ENCODE data around the gene DOCK9.

The DOCK9 gene

DNA sequence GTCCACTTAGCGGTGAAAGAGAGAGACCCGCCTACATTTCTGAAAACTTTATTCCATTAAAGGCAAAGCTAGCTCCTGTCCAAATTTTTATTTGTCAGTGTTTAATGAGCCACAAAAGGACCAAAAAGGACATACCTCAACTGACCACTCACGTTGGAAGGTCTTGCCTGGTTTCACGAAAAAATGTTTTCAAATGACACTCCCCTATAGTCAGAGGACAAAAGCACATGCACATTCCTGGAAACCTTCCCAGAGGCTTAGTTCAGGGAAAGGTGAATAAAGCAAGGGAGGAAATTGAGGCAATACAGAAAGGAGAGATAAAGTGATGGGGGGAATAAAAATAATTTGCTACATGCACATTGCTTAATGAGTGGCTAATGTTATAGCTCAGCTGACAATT is 55.6 kb downstream of the DOCK9 start:
- H3K4me3 ChIP-seq (replicated peaks in 1 of 2; ENCODE audit: low read depth in 2 of 2, low read length in 2 of 2): no peak overlapping the region
- TF ChIP-seq CTCF (IDR thresholded peaks at IDR 0.05; ENCODE audit: low read depth, low read length): no peak
- peak; percentile 30 to 53 for DNase-seq (ENCODE audit: low read depth in 2 of 2)

GRCh38 chr13:98921786-98922185 is 56.1 kb downstream of the DOCK9 start:
- no peak for DNase-seq (ENCODE audit: low read depth in 2 of 2)
- no peak for TF ChIP-seq CTCF (IDR thresholded peaks at IDR 0.05; ENCODE audit: low read depth, low read length)
- no peak overlapping the region for H3K4me3 ChIP-seq (replicated peaks in 1 of 2; ENCODE audit: low read depth in 2 of 2, low read length in 2 of 2)

DNA sequence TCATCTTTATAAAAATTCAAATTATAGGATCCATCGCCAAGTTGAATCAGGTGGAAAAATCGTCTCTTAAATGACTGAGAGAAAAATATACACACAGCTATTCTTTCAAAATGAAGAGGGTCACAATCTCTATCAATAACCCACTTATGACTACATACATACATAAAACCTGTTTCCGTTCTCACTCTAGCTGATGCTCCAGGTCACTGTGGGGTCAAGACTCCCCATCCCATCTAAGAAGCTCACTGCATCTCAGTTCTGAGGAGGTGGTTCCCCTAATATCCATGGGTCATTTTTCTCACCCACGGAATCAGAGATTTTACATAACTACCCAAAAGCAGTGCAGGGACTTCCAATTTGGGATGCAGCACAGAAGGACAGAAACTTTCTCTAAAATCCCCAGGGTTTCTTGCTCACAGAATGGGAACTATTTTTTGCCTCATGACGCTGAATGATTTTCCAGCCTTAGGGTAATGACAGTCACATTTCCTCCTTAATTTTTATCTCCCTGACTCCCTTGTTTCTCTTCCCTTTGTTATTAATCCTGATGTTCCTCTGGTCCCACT is 56.8 kb downstream of the DOCK9 start:
- no peak for DNase-seq (ENCODE audit: low read depth in 2 of 2)
- no peak for TF ChIP-seq CTCF (IDR thresholded peaks at IDR 0.05; ENCODE audit: low read depth, low read length)
- H3K4me3 ChIP-seq (replicated peaks in 1 of 2; ENCODE audit: low read depth in 2 of 2, low read length in 2 of 2): no peak overlapping the region

DNA sequence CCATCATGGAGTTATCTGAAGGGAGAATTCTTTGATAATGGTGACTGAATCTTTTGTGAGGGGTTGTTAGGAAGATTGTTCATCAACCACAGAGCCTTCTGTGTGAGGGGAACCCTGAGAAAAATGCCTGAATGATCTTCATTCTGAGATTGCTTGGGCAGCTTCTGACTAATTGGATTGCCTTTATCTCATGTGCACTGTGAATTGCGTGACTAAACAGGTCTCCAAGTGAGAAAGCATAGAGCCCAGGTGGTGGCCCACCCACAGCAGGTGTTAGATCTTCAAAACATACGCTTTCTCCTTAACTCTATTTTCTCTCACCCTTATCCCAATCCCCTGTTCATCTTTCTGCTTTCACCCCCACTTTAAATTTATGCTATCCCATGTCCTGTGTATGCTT is 58.3 kb downstream of the DOCK9 start:
- no peak for DNase-seq (ENCODE audit: low read depth in 2 of 2)
- no peak overlapping the region for H3K4me3 ChIP-seq (replicated peaks in 1 of 2; ENCODE audit: low read depth in 2 of 2, low read length in 2 of 2)
- TF ChIP-seq CTCF (IDR thresholded peaks at IDR 0.05; ENCODE audit: low read depth, low read length): no peak

DNA sequence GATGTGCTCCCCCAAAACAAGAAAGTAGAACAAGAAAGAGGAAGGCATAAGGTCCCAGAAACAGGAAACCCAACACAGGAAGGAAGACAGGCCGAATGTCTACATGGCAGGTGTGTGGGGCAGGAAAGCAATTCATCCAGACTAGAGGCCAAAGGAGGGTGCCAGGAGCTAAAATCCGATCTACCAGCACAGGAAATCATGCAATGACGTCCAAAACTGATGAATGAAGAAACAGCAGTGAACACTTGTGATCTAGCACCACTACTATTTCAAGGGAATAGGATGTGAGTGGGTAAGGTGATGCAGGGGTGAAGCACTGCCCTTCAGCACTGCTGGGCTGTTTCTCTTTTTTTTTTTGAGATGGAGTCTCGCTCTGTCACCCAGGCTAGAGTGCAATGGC is 59.1 kb downstream of the DOCK9 start:
- peak in 1 of 2 donors; percentile 35 for DNase-seq (ENCODE audit: low read depth in 2 of 2)
- no peak for TF ChIP-seq CTCF (IDR thresholded peaks at IDR 0.05; ENCODE audit: low read depth, low read length)
- H3K4me3 ChIP-seq (replicated peaks in 1 of 2; ENCODE audit: low read depth in 2 of 2, low read length in 2 of 2): no peak overlapping the region

- no peak for TF ChIP-seq CTCF (IDR thresholded peaks at IDR 0.05; ENCODE audit: low read depth, low read length)
- H3K4me3 ChIP-seq (replicated peaks in 1 of 2; ENCODE audit: low read depth in 2 of 2, low read length in 2 of 2): no peak overlapping the region
- DNase-seq (ENCODE audit: low read depth in 2 of 2): no peak
These were observed 60.7 kb downstream of the DOCK9 start for GRCh38 chr13:98917116-98917515.

- TF ChIP-seq CTCF (IDR thresholded peaks at IDR 0.05; ENCODE audit: low read depth, low read length): no peak
- H3K4me3 ChIP-seq (replicated peaks in 1 of 2; ENCODE audit: low read depth in 2 of 2, low read length in 2 of 2): no peak overlapping the region
- no peak for DNase-seq (ENCODE audit: low read depth in 2 of 2)
These were observed 61.5 kb downstream of the DOCK9 start for GRCh38 chr13:98916403-98916802.
